Muscle layer of duodenum (tissue), 2 donors: ENCODE data around the gene CHMP2B.
"Not testable (repeated sequence)": the region's sequence is repeated elsewhere in the genome, so short reads cannot be mapped to it uniquely, and the experiment has no call there.

Source experiments
- H3K27ac ChIP-seq: one replicate; pipeline ENCODE4 v1.7.0; 2013; ENCODE audit warnings: mild to moderate bottlenecking, low read length
- H3K27me3 ChIP-seq: one replicate; pipeline ENCODE4 v1.7.0; 2013; ENCODE audit warnings: low read depth, mild to moderate bottlenecking, control low read depth, low read length
- H3K36me3 ChIP-seq, 2 donors: one replicate each; pipeline ENCODE4 v1.7.0; 2013; ENCODE audit warnings: low read length in 2 of 2, control low read depth in 1 of 2, mild to moderate bottlenecking in 1 of 2; ENCODE audit not compliant: insufficient read depth in 2 of 2, control insufficient read depth in 1 of 2
- H3K4me1 ChIP-seq, 2 donors: one replicate each; pipeline ENCODE4 v1.7.0; 2013; ENCODE audit warnings: low read length in 2 of 2, mild to moderate bottlenecking in 2 of 2, control low read depth in 1 of 2, moderate library complexity in 1 of 2; ENCODE audit not compliant: insufficient read depth in 2 of 2, control insufficient read depth in 1 of 2
- H3K4me3 ChIP-seq, 2 donors: one replicate each; pipeline ENCODE4 v1.7.0; 2013; ENCODE audit warnings: low read length in 2 of 2, low read depth in 1 of 2, mild to moderate bottlenecking in 1 of 2
- H3K9me3 ChIP-seq, 2 donors: one replicate each; pipeline ENCODE4 v1.7.0; 2013; ENCODE audit warnings: low read length in 2 of 2, control low read depth in 1 of 2, mild to moderate bottlenecking in 1 of 2; ENCODE audit not compliant: control insufficient read depth in 1 of 2
- donor health status: healthy.

Gene CHMP2B

GRCh38 chr3:87229113-87229512 is 2.0 kb downstream of the CHMP2B start:
- H3K4me1 ChIP-seq = peaks cover 8 to 19% of the 10 kb centered on the region in 2 donors
- H3K36me3 ChIP-seq = peaks cover 0 to 10% of the 10 kb centered on the region in 2 donors
- H3K9me3 ChIP-seq = no peaks in the 10 kb centered on the region
- peak overlapping the region in 1 of 2 donors; percentile 92 for H3K4me3 ChIP-seq
- H3K27ac ChIP-seq = no peak overlapping the region
- no peaks in the 10 kb centered on the region for H3K27me3 ChIP-seq

- Histone ChIP-seq H3K27me3 (no peaks in the 10 kb centered on the region), H3K4me1 (peaks cover 4% of the 10 kb centered on the region in 2 donors)
Observed at GRCh38 chr3:87233805-87234204, 6.7 kb downstream of the CHMP2B start.

GRCh38 chr3:87236093-87236492 is 9.0 kb downstream of the CHMP2B start:
- no peaks in the 10 kb centered on the region for H3K4me1 ChIP-seq
- H3K27me3 ChIP-seq = no peaks in the 10 kb centered on the region
- H3K4me3 ChIP-seq = no peak overlapping the region
- H3K36me3 ChIP-seq = no peaks in the 10 kb centered on the region
- no peaks in the 10 kb centered on the region for H3K9me3 ChIP-seq
- H3K27ac ChIP-seq = no peak overlapping the region

More at GRCh38 chr3:87233805-87234204, 6.7 kb downstream of the CHMP2B start:
- H3K4me3 ChIP-seq = no peak overlapping the region
- no peak overlapping the region for H3K27ac ChIP-seq
- H3K36me3 ChIP-seq = no peaks in the 10 kb centered on the region
- no peaks in the 10 kb centered on the region for H3K9me3 ChIP-seq

- Histone ChIP-seq H3K9me3 (no peaks in the 10 kb centered on the region), H3K4me3 (no peak overlapping the region), H3K36me3 (peaks cover 17% of the 10 kb centered on the region in 2 donors), H3K27me3 (no peaks in the 10 kb centered on the region), H3K27ac (no peak overlapping the region), H3K4me1 (peaks cover 0 to 6% of the 10 kb centered on the region in 2 donors)
Observed at GRCh38 chr3:87246662-87247429, 19.7 kb downstream of the CHMP2B start.

- no peaks in the 10 kb centered on the region for H3K27me3 ChIP-seq
- no peak overlapping the region for H3K27ac ChIP-seq
- no peak overlapping the region for H3K4me3 ChIP-seq
- no peaks in the 10 kb centered on the region for H3K9me3 ChIP-seq
- H3K36me3 ChIP-seq = peaks cover 17 to 18% of the 10 kb centered on the region in 2 donors
- peaks cover 0 to 6% of the 10 kb centered on the region in 2 donors for H3K4me1 ChIP-seq
Observed at GRCh38 chr3:87247430-87247773, 20.3 kb downstream of the CHMP2B start.

GRCh38 chr3:87248231-87248630 is 21.1 kb downstream of the CHMP2B start:
- H3K27ac ChIP-seq, H3K4me1 ChIP-seq, H3K4me3 ChIP-seq, H3K9me3 ChIP-seq, H3K27me3 ChIP-seq: not testable (repeated sequence)
- peaks cover 17 to 22% of the 10 kb centered on the region in 2 donors for H3K36me3 ChIP-seq

- Histone ChIP-seq H3K27me3 (no peaks in the 10 kb centered on the region), H3K9me3 (no peaks in the 10 kb centered on the region), H3K4me3 (no peak overlapping the region), H3K27ac (no peak overlapping the region), H3K36me3 (peaks cover 23 to 28% of the 10 kb centered on the region in 2 donors), H3K4me1 (peaks cover 0 to 6% of the 10 kb centered on the region in 2 donors)
Observed at GRCh38 chr3:87248831-87249230, 21.7 kb downstream of the CHMP2B start.

- Histone ChIP-seq H3K36me3 (peaks cover 26 to 32% of the 10 kb centered on the region in 2 donors), H3K4me3 (no peak overlapping the region), H3K27ac (no peak overlapping the region), H3K9me3 (no peaks in the 10 kb centered on the region), H3K4me1 (peaks cover 0 to 6% of the 10 kb centered on the region in 2 donors), H3K27me3 (no peaks in the 10 kb centered on the region)
Observed at GRCh38 chr3:87250009-87250408, 22.9 kb downstream of the CHMP2B start.

- Histone ChIP-seq H3K27ac (no peak overlapping the region), H3K4me3 (no peak overlapping the region), H3K27me3 (no peaks in the 10 kb centered on the region), H3K9me3 (no peaks in the 10 kb centered on the region), H3K36me3 (no peaks in the 10 kb centered on the region), H3K4me1 (no peaks in the 10 kb centered on the region)
Observed at GRCh38 chr3:87260270-87260669, 33.2 kb downstream of the CHMP2B start.

GRCh38 chr3:87261925-87262324 is 34.8 kb downstream of the CHMP2B start:
- no peaks in the 10 kb centered on the region for H3K9me3 ChIP-seq
- H3K36me3 ChIP-seq = no peaks in the 10 kb centered on the region
- H3K27ac ChIP-seq = no peak overlapping the region
- no peaks in the 10 kb centered on the region for H3K27me3 ChIP-seq
- H3K4me1 ChIP-seq = no peaks in the 10 kb centered on the region
- no peak overlapping the region for H3K4me3 ChIP-seq

- H3K4me1 ChIP-seq = no peaks in the 10 kb centered on the region
- no peak overlapping the region for H3K27ac ChIP-seq
- H3K36me3 ChIP-seq = no peaks in the 10 kb centered on the region
- H3K9me3 ChIP-seq = no peaks in the 10 kb centered on the region
- H3K27me3 ChIP-seq = no peaks in the 10 kb centered on the region
- H3K4me3 ChIP-seq = no peak overlapping the region
Observed at GRCh38 chr3:87267953-87268645, 41.0 kb downstream of the CHMP2B start.
